ENCODE measurements around the gene MEGF6. TPM values are rescaled to one million over a fixed set of nuclear protein-coding genes. Genes with fewer than 3 reads are reported as not detected.

MEGF6 gene
- total and polyA plus RNA-seq, 2 of the 8 experiments (the other 6 are each of a cell fraction or from before 2014, with no cell fraction given) = 4.1 to 14.8 TPM

- TF ChIP-seq MAFK (IDR thresholded peaks at IDR 0.05; ENCODE audit: low read depth, low read length) = no peak
Measured at GRCh38 chr1:3505161-3505560, 106.1 kb downstream of the MEGF6 start (continued).

All from H1 (cell line).